Progenitor cell of endocrine pancreas (in vitro differentiated cells): ENCODE results near the gene GNB5. TPM values are rescaled to one million over a fixed set of nuclear protein-coding genes. Genes with fewer than 3 reads are reported as not detected.

Source experiments
- DNase-seq: peaks from one replicate; pipeline ENCODE4 v3.0.0; 2021; ENCODE audit warnings: low spot score; ENCODE audit not compliant: unreplicated experiment
- H3K27ac Mint-ChIP-seq: 2 replicates; pipeline ENCODE4 v1.8.0; 2021; ENCODE audit warnings: mild to moderate bottlenecking, moderate library complexity, mixed read lengths
- H3K27me3 Mint-ChIP-seq: 2 replicates; pipeline ENCODE4 v1.8.0; 2021; ENCODE audit warnings: mixed read lengths
- H3K36me3 Mint-ChIP-seq: 2 replicates; pipeline ENCODE4 v1.8.0; 2022; ENCODE audit warnings: mixed read lengths; ENCODE audit not compliant: insufficient read depth
- H3K4me1 Mint-ChIP-seq: 2 replicates; pipeline ENCODE4 v1.8.0; 2021; ENCODE audit warnings: low read depth, mixed read lengths
- H3K4me3 Mint-ChIP-seq: 2 replicates; pipeline ENCODE4 v1.8.0; 2021; ENCODE audit warnings: low read depth, mild to moderate bottlenecking, moderate library complexity, mixed read lengths
- H3K9me3 Mint-ChIP-seq: 2 replicates; pipeline ENCODE4 v1.8.0; 2021; ENCODE audit warnings: low read depth, mixed read lengths
- CTCF ChIP-seq: fragments of 200-600 bp; sonication (generic); IDR thresholded peaks from one replicate; pipeline ENCODE4 v1.5.0; 2021; ENCODE audit warnings: antibody characterized with exemption, mild to moderate bottlenecking; ENCODE audit not compliant: unreplicated experiment
- total RNA-seq: library from RNA; stranded (reverse); gene quantifications from 2 replicates; pipeline ENCODE4 v1.2.1, GENCODE V29; 2021

GNB5 gene
- total RNA-seq, 1 donor from 2014 or later, result 56.0 TPM

- Mint-ChIP-seq H3K4me3 (peak overlapping the region; percentile 88), H3K4me1 (peaks cover 35% of the 10 kb centered on the region), H3K9me3 (no peaks in the 10 kb centered on the region), H3K36me3 (no peaks in the 10 kb centered on the region), H3K27me3 (peaks cover 10% of the 10 kb centered on the region), H3K27ac (peak overlapping the region; percentile 95)
- no peak for DNase-seq
- no peak for TF ChIP-seq CTCF
These were observed 10.9 kb downstream of the GNB5 start for GRCh38 chr15:52180196-52180835.

DNA sequence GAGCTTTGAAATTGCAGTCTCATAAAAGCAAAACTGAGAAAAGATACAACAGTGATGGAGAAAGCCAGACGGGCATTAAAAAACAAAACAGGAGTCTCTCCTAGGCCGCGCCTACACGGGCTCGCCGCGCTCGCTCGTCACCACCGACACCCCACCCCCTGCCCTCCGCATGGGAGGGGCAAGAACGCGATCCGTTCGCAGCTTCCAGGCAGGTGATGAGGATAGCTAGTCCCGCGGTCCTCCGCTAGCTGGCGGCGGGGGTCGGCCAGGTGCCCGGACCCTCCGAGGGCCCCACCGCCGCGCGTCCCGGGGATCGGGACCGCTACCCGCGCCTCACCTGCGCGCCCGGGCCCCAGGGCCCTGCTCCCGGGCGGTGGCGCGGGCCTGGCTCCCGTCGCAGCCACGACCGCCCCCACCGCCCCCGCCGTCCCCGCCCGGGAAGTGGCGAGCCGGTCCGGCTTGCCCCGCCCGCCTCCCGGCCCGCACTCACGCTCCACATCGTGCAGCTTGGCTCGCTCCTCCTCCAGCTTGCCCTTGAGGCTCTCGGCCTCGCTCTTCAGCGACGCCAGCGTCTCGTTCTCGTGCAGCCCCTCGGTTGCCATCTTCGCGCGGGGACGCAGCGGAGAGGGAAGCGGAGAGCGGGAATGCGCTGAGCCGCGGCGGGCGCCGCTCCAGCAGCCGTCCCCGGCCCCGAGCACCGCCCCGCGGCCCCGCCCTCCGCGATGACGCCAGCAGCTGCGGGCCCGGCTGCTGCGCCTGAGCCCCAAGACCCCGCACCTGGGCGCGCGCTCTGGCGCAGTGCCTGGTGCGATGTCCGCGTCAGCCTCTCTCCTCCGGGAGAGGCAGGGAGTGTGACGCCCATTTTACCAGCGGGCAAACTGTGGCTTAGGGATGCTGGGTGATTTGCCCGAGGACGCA, 11.7 kb downstream of the GNB5 start:
- H3K36me3 Mint-ChIP-seq, result no peaks in the 10 kb centered on the region

GRCh38 chr15:52178765-52179164, 12.4 kb downstream of the GNB5 start:
- Mint-ChIP-seq H3K4me3 (peak overlapping the region; percentile 88), H3K4me1 (peaks cover 20% of the 10 kb centered on the region), H3K36me3 (no peaks in the 10 kb centered on the region), H3K27ac (peak overlapping the region; percentile 97), H3K27me3 (peaks cover 10% of the 10 kb centered on the region), H3K9me3 (no peaks in the 10 kb centered on the region)
- no peak for TF ChIP-seq CTCF
- DNase-seq, result no peak

More for the DNA sequence above, 11.7 kb downstream of the GNB5 start:
- peak; percentile 74 for DNase-seq
- peaks cover 27% of the 10 kb centered on the region for H3K4me1 Mint-ChIP-seq
- H3K9me3 Mint-ChIP-seq, result no peaks in the 10 kb centered on the region
- peak overlapping the region; percentile 98 for H3K27ac Mint-ChIP-seq
- TF ChIP-seq CTCF, result peak; percentile 27
- H3K27me3 Mint-ChIP-seq, result peaks cover 10% of the 10 kb centered on the region
- peak overlapping the region; percentile 88 for H3K4me3 Mint-ChIP-seq

DNA sequence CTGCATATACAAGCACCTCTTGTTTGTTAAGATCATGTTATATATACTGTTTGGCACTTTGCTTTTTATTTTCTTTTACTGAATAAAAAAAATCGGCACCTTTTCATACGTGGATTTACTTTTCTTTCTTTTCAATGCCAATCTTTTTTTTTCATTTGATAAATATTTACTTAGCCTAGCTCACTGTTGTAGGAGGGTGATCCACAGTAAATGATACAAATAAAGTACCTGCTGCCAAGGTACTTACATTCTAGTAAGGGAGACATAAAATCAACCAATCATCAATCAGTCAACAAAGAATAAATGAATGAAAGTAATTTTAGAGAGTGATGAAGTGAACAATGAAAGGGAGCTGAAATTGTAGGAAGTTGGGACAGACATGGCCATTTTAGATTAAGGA, 18.3 kb downstream of the GNB5 start:
- peaks cover 8% of the 10 kb centered on the region for H3K36me3 Mint-ChIP-seq
- no peak for TF ChIP-seq CTCF
- H3K9me3 Mint-ChIP-seq, result peaks cover 4% of the 10 kb centered on the region
- no peak overlapping the region for H3K27ac Mint-ChIP-seq
- H3K4me1 Mint-ChIP-seq, result peaks cover 11% of the 10 kb centered on the region
- DNase-seq, result no peak
- H3K4me3 Mint-ChIP-seq, result no peak overlapping the region
- no peaks in the 10 kb centered on the region for H3K27me3 Mint-ChIP-seq

DNA sequence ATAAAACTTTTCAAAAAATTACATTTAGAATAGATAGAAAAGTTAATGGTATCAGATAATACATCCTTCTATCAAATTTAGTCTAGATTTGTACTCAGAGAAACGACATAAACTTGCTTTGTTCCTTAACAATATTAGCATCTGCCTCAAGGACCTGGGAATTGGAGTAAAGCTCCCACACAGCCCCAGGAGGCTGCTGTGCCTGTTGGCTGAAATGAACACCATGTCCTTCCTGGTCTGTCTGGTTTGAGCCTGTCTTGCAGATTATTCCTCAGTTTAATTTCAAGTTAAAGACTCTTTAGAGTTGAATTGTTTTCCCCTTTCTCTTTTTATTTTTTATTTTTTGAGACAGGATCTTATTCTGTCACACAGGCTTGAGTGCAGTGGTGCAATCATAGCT, 19.4 kb downstream of the GNB5 start:
- Mint-ChIP-seq H3K4me3 (no peak overlapping the region), H3K27me3 (no peaks in the 10 kb centered on the region), H3K36me3 (peaks cover 8% of the 10 kb centered on the region), H3K27ac (no peak overlapping the region), H3K4me1 (peaks cover 8% of the 10 kb centered on the region), H3K9me3 (peaks cover 4% of the 10 kb centered on the region)
- no peak for TF ChIP-seq CTCF
- no peak for DNase-seq
